ENCODE measurements around the gene PLEKHM3. TPM values are rescaled to one million over a fixed set of nuclear protein-coding genes. Genes with fewer than 3 reads are reported as not detected.

The PLEKHM3 gene
- polyA plus RNA-seq, 1 donor: 17.1 TPM

GRCh38 chr2:207860685-207861084, 164.6 kb downstream of the PLEKHM3 start:
- DNase-seq: no peak

GRCh38 chr2:207855591-207855990, 169.7 kb downstream of the PLEKHM3 start:
- DNase-seq: no peak

GRCh38 chr2:207854484-207855440, 170.6 kb downstream of the PLEKHM3 start:
- no peak for DNase-seq

GRCh38 chr2:207852791-207853190, 172.5 kb downstream of the PLEKHM3 start:
- no peak for DNase-seq

- no peak for DNase-seq
These were observed 175.9 kb downstream of the PLEKHM3 start for GRCh38 chr2:207849443-207849842.

GRCh38 chr2:207848545-207848928, 176.8 kb downstream of the PLEKHM3 start:
- DNase-seq: no peak

- DNase-seq: no peak
These were observed 177.4 kb downstream of the PLEKHM3 start for GRCh38 chr2:207847807-207848544.

- no peak for DNase-seq
These were observed 178.1 kb downstream of the PLEKHM3 start for GRCh38 chr2:207847098-207847806.

- DNase-seq: no peak
These were observed 180.0 kb downstream of the PLEKHM3 start for GRCh38 chr2:207845202-207845864.

- DNase-seq: no peak
These were observed 180.7 kb downstream of the PLEKHM3 start for GRCh38 chr2:207844648-207845047.

- DNase-seq: no peak
These were observed 185.2 kb downstream of the PLEKHM3 start for GRCh38 chr2:207840101-207840500.

- no peak for DNase-seq
These were observed 185.8 kb downstream of the PLEKHM3 start for GRCh38 chr2:207839575-207839974.

GRCh38 chr2:207839028-207839427, 186.3 kb downstream of the PLEKHM3 start:
- no peak for DNase-seq

- no peak for DNase-seq
These were observed 188.7 kb downstream of the PLEKHM3 start for GRCh38 chr2:207836521-207837133.

- DNase-seq: no peak
These were observed 189.5 kb downstream of the PLEKHM3 start for GRCh38 chr2:207835805-207836204.

- no peak for DNase-seq
These were observed 192.0 kb downstream of the PLEKHM3 start for GRCh38 chr2:207833251-207833751.

- no peak for DNase-seq
These were observed 193.6 kb downstream of the PLEKHM3 start for GRCh38 chr2:207831584-207832248.

GRCh38 chr2:207830778-207831438, 194.4 kb downstream of the PLEKHM3 start:
- no peak for DNase-seq

- DNase-seq: no peak
These were observed 196.8 kb downstream of the PLEKHM3 start for GRCh38 chr2:207828361-207829057.
